Measurements from ENCODE around the gene FFAR1. TPM values are rescaled to one million over a fixed set of nuclear protein-coding genes. Genes with fewer than 3 reads are reported as not detected.

Gene FFAR1
- total RNA-seq, 4 donors from 2014 or later = 0.21 TPM; not detected in 3

DNA sequence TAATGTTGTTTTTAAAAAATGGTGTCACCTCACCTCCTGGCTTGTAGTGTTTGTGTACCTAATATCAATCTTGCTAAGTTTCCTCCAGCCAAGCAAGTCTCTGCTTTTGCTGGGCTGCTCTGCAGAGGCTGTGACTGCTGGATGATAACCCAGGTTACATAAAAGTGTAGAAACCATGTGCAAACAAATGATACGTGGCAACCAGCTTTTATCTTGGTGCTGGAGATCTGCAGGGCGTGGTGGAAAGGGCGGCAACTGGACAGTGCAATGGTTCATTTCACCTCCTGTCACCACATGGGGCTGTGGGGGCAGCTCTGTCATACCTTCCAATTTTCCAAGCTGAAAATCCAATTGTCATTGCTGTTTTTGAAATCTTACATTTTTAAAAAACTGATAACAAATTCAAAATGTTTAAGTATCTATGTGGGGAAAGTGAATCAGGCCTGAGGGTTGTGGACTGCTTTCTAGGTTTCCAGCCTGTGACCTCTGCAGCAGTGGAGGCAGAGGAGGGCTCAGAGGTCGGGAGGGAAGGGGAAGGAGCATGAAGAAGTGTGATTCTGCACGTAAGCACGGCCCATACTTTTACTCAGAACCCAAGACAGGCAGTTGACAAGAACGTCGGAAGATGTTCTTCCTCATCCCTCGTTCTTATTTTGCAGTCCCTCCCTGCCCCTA is 32.9 kb downstream of the FFAR1 start:
- no peaks in the 10 kb centered on the region for H3K36me3 ChIP-seq
- intact Hi-C loops (cut with DNase I; ENCODE audit: low total_unique reads) = no loop called here
- TF ChIP-seq POLR2A (IDR thresholded peaks at IDR 0.05) = no peak
- TF ChIP-seq, protein P1, sequence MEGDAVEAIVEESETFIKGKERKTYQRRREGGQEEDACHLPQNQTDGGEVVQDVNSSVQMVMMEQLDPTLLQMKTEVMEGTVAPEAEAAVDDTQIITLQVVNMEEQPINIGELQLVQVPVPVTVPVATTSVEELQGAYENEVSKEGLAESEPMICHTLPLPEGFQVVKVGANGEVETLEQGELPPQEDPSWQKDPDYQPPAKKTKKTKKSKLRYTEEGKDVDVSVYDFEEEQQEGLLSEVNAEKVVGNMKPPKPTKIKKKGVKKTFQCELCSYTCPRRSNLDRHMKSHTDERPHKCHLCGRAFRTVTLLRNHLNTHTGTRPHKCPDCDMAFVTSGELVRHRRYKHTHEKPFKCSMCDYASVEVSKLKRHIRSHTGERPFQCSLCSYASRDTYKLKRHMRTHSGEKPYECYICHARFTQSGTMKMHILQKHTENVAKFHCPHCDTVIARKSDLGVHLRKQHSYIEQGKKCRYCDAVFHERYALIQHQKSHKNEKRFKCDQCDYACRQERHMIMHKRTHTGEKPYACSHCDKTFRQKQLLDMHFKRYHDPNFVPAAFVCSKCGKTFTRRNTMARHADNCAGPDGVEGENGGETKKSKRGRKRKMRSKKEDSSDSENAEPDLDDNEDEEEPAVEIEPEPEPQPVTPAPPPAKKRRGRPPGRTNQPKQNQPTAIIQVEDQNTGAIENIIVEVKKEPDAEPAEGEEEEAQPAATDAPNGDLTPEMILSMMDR (IDR thresholded peaks at IDR 0.05) = no peak
- H3K27ac ChIP-seq = no peak overlapping the region
- H3K27me3 ChIP-seq = no peaks in the 10 kb centered on the region
- H3K9me3 ChIP-seq = no peaks in the 10 kb centered on the region
- no peaks in the 10 kb centered on the region for H3K4me1 ChIP-seq
- H3K4me3 ChIP-seq = no peak overlapping the region
- DNase-seq = no peak

DNA sequence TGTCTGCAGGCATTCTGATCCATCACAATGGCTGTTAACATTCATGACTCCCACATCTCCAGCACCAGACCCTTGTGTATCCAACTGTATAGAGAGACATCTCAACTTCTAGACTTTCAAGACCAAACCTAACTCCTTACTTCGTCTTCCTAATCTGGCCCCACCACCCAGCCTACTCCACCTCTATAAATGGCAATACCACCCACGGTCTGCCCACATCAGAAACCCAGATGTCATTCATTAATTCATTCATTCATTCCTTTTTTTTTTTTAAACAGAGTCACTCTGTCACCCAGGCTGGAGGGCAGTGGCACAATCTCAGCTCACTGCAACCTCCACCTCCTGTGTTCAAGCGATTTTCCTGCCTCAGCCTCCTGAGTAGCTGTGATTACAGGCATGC is 33.6 kb downstream of the FFAR1 start:
- no peak overlapping the region for H3K27ac ChIP-seq
- no peak for DNase-seq
- H3K9me3 ChIP-seq = no peaks in the 10 kb centered on the region
- no peaks in the 10 kb centered on the region for H3K27me3 ChIP-seq
- H3K4me3 ChIP-seq = no peak overlapping the region
- H3K36me3 ChIP-seq = no peaks in the 10 kb centered on the region
- no peak for TF ChIP-seq POLR2A (IDR thresholded peaks at IDR 0.05)
- TF ChIP-seq, protein P1 (IDR thresholded peaks at IDR 0.05) = no peak
- no peaks in the 10 kb centered on the region for H3K4me1 ChIP-seq
- intact Hi-C loops (cut with DNase I; ENCODE audit: low total_unique reads) = no loop called here

DNA sequence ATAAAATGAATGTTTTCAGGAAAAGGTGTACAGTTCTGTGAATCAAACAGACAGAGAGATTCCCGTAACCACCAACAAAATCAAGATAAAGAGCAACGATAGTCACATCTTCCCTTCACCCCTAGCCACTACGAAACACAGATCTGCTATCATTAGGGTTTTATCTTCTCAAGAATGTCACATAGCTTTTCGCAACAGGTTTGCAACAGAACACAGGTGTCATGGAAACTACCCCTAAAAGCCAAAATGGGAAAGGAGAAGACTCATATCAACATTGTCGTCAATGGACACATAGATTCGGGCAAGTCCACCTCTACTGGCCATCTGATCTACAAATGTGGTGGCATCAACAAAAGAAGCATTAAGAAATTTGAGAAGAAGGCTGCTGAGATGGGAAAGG is 34.2 kb downstream of the FFAR1 start:
- no peak overlapping the region for H3K4me3 ChIP-seq
- TF ChIP-seq, protein P1 (IDR thresholded peaks at IDR 0.05) = no peak
- no peak for TF ChIP-seq POLR2A (IDR thresholded peaks at IDR 0.05)
- H3K36me3 ChIP-seq = no peaks in the 10 kb centered on the region
- no peak for DNase-seq
- H3K27ac ChIP-seq = no peak overlapping the region
- no peaks in the 10 kb centered on the region for H3K9me3 ChIP-seq
- H3K4me1 ChIP-seq = no peaks in the 10 kb centered on the region
- intact Hi-C loops (cut with DNase I; ENCODE audit: low total_unique reads) = no loop called here
- no peaks in the 10 kb centered on the region for H3K27me3 ChIP-seq

DNA sequence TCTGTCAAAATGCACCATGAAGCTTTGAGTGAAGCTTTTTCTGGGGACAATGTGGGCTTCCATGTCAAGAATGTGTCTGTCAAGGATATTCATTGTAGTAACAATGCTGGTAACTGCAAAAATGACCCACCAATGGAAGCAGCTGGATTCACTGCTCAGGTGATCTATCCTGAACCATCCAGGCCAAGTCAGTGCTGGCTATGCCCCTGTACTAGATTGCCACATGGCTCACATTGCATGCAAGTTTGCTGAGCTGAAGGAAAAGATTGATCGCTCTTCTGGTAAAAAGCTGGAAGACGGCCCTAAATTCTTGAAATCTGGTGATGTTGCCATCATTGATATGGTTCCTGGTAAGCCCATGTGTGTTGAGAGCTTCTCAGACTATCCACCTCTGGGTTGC is 35.8 kb downstream of the FFAR1 start:
- H3K27ac ChIP-seq = no peak overlapping the region
- intact Hi-C loops (cut with DNase I; ENCODE audit: low total_unique reads) = no loop called here
- H3K4me3 ChIP-seq = no peak overlapping the region
- no peaks in the 10 kb centered on the region for H3K27me3 ChIP-seq
- no peak for DNase-seq
- H3K4me1 ChIP-seq = no peaks in the 10 kb centered on the region
- no peaks in the 10 kb centered on the region for H3K36me3 ChIP-seq
- no peaks in the 10 kb centered on the region for H3K9me3 ChIP-seq
- TF ChIP-seq POLR2A (IDR thresholded peaks at IDR 0.05) = no peak
- TF ChIP-seq, protein P1 (IDR thresholded peaks at IDR 0.05) = no peak

DNA sequence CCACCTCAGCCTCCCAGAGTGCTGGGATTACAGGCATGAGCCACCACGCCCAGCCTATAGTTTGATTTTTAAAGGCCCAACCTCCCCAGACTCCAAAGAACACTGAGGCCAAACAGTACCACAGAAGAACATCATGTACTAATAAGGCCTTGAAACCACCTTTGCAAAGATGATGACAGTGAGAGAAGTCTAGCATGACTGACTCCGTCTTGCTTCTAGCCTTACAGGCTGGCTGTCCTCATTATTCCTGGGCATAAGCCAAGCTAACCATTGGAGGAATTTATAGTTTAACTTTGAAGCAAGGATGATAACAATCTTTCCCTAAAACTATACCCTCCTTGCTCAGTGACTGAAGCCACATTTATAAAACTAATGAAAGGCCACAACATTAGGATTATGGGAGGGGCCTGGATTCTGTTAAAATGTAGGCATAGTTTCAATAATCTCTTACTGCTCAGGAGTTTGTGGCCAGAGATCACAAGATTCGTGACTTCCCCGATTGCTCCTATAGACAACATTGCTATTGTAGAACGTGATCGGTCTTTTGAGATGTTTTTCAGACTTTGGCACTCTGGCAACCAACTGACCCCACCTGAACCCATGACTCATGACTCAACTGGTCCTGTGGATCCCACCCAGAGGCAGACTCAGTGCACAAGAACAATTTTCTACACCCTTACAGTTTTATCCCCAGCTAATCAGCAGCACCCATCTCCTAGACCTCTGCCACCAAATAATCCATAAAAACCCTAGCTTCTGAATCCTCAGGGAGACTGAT is 40.8 kb downstream of the FFAR1 start:
- no peak for TF ChIP-seq POLR2A (IDR thresholded peaks at IDR 0.05)
- TF ChIP-seq, protein P1 (IDR thresholded peaks at IDR 0.05) = no peak
- DNase-seq = no peak
- intact Hi-C loops (cut with DNase I; ENCODE audit: low total_unique reads) = no loop called here
- Histone ChIP-seq H3K27ac (no peak overlapping the region), H3K36me3 (no peaks in the 10 kb centered on the region), H3K27me3 (no peaks in the 10 kb centered on the region), H3K4me1 (no peaks in the 10 kb centered on the region), H3K4me3 (no peak overlapping the region), H3K9me3 (no peaks in the 10 kb centered on the region)

Data from uterus (tissue), 4 donors.